Measurements from ENCODE around the gene XDH.
A peak's percentile ranks its signal among the peaks of the same experiment; 100 is the strongest.

The XDH gene

GRCh38 chr2:31414601-31415241, at the start of gene XDH:
TSS of gene XDH (minus strand) at chr2:31414742. CDS start at chr2:31414666, 76 bp downstream.
- DNase-seq, result peak; percentile 28

GRCh38 chr2:31457651-31458050, 43.1 kb upstream of the XDH start:
- DNase-seq, result no peak

- DNase-seq, result no peak
These were observed 32.3 kb upstream of the XDH start for GRCh38 chr2:31446848-31447247.

- no peak for DNase-seq
These were observed 27.8 kb upstream of the XDH start for GRCh38 chr2:31442376-31442775.

GRCh38 chr2:31440764-31441163, 26.2 kb upstream of the XDH start:
- DNase-seq, result no peak

GRCh38 chr2:31434911-31435310, 20.4 kb upstream of the XDH start:
- DNase-seq, result no peak

GRCh38 chr2:31433541-31433940, 19.0 kb upstream of the XDH start:
- no peak for DNase-seq

GRCh38 chr2:31430439-31431165, 16.1 kb upstream of the XDH start:
- DNase-seq, result no peak

- DNase-seq, result no peak
These were observed 15.4 kb upstream of the XDH start for GRCh38 chr2:31429759-31430438.

GRCh38 chr2:31429040-31429439, 14.5 kb upstream of the XDH start:
- DNase-seq, result no peak

- no peak for DNase-seq
These were observed 13.5 kb upstream of the XDH start for GRCh38 chr2:31428001-31428418.

- DNase-seq, result no peak
These were observed 11.6 kb upstream of the XDH start for GRCh38 chr2:31426096-31426495.

- no peak for DNase-seq
These were observed 7.1 kb upstream of the XDH start for GRCh38 chr2:31421634-31422033.

GRCh38 chr2:31420936-31421335, 6.4 kb upstream of the XDH start:
- no peak for DNase-seq

- DNase-seq, result no peak
These were observed 4.8 kb upstream of the XDH start for GRCh38 chr2:31419386-31419785.

- no peak for DNase-seq
These were observed 879 bp upstream of the XDH start for GRCh38 chr2:31415421-31415820.

- DNase-seq, result peak; percentile 20
These were observed 536 bp downstream of the XDH start for GRCh38 chr2:31413862-31414550.

- no peak for DNase-seq
These were observed 1.5 kb downstream of the XDH start for GRCh38 chr2:31413025-31413424.

- no peak for DNase-seq
These were observed 2.8 kb downstream of the XDH start for GRCh38 chr2:31411771-31412170.

- no peak for DNase-seq
These were observed 7.8 kb downstream of the XDH start for GRCh38 chr2:31406593-31407385.

GRCh38 chr2:31404827-31405226, 9.7 kb downstream of the XDH start:
- DNase-seq, result no peak

GRCh38 chr2:31404302-31404701, 10.2 kb downstream of the XDH start:
- no peak for DNase-seq

- DNase-seq, result no peak
These were observed 12.2 kb downstream of the XDH start for GRCh38 chr2:31402388-31402787.

Data from NCI-H345 (cell line).